NOMO-1 treated with dmso at 0.1 percent for 144 hours (cell line): ENCODE results near the gene CADPS.

Experiments used
- DNase-seq: peaks from one replicate; lab custom pipeline; 2025; ENCODE audit not compliant: unreplicated experiment; lab: John Stamatoyannopoulos, UW

Gene CADPS

DNA sequence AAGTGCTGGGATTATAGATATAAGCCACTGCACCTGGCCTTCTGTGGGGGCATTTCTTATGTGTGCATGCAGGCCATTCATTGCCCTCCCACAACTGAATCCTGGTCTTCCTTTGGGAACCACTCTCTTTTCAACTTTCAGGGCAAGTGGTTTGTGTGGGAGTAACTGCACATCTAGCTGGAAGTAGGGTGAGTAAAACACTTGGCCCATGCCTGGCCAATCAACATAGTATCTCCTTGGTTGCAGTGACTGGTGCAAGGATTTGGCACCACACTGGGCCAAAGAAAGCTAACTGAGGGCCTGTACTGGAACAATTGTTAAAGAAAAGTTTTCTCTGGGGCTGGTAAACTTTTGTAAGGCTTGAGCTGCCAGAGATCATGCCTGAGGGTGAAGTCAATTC lies 312.6 kb downstream of the CADPS start:
- DNase-seq, result no peak

GRCh38 chr3:62562017-62562416 lies 313.2 kb downstream of the CADPS start:
- DNase-seq, result no peak

DNA sequence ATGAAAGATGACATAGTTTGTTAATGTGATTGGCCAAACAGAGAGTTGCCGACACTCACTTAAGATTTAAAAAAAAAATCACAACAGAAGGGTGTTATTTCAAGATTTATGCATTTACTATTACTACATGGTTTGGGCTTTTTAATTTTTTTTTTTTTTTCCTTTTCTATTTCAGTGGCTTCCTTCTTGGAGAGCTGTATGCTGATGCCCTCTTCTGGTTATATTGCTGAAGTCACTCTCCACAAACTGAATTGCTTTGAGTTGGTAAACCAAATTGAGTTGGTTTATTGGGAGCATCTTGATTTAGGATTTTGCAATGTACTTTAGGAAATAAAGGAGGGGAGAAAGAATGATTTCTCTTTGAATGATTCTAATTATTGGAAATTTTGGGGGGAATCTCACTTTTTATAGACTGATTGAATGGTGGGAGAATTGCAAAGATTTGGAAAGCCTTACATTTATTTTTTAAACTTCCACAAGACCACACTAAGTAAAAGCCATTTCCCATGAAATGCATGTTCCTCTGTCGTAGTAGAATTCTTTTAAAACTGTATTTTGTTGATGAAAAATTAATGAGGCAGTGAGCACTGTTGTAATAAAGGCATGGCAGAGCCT lies 315.3 kb downstream of the CADPS start:
- DNase-seq, result no peak

DNA sequence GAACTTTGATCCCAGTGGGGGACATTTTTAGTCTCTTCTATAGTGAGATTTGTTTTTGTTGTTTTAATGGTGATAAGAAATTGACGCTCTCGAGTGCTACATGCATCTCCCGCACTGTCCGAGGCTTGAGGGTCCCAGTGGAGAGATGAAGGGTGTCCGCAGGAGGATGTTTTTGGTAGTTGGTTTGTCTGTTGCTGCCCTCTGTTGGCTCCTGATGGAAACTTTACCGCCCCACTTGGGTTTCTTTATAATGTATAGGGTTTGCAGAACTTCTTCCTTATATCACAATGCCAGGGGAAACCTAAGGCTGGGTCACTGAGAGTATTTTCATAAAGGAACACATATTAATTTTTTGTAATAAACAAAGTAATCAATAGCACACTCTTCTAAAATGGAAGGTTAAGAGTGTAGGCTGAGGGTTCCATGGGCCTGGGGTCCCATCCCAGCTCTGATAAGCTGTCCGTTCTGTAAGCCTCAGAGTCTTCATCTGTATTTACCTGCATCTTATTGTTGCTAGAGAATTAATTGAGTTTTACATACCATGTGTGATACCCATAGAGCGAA lies 316.6 kb downstream of the CADPS start:
- no peak for DNase-seq

DNA sequence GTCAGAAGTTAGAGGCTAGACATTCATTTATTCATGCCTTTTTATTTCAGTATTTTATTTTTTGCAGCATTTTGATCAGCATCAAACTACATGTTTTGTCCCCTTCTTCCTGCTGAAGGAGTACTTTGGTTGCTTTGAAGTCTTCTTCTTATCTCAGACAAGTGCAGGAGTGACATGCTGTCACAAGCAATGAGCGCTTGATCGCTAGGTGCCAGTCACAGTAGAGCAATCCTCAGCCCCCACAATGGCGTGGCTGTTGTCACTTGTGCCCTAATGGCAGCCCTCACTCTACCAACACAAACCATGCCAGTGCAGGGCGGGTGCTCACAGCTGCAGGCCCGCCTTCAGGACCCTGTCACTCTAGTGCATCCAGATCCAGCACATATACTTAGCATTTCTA lies 317.2 kb downstream of the CADPS start:
- DNase-seq, result no peak

GRCh38 chr3:62557450-62557849 lies 317.8 kb downstream of the CADPS start:
- no peak for DNase-seq

- no peak for DNase-seq
These were observed 318.9 kb downstream of the CADPS start for GRCh38 chr3:62556121-62556815.

GRCh38 chr3:62554264-62554799 lies 320.9 kb downstream of the CADPS start:
- no peak for DNase-seq

GRCh38 chr3:62553811-62554210 lies 321.4 kb downstream of the CADPS start:
- no peak for DNase-seq

GRCh38 chr3:62551556-62551955 lies 323.7 kb downstream of the CADPS start:
- no peak for DNase-seq

DNA sequence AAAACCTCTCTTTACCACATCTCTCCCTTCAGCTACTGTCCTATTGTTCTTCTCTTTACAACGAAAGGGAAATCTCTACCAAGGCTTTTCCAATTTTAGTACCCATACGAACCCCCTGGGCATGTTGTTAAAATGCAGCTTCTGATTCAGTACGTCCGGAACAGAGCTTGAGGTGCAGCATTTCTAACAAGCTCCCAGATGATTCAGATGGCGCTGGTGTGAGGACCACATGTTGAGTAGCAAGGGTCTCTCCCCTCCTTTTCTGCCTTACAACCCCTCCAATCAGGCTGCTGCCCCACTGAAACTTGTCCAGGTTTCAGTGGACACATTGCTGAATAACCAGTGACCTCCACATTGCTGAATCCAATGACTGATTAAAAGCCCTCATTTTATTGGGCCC lies 324.8 kb downstream of the CADPS start:
- DNase-seq, result no peak

- no peak for DNase-seq
These were observed 326.5 kb downstream of the CADPS start for GRCh38 chr3:62548528-62549205.

DNA sequence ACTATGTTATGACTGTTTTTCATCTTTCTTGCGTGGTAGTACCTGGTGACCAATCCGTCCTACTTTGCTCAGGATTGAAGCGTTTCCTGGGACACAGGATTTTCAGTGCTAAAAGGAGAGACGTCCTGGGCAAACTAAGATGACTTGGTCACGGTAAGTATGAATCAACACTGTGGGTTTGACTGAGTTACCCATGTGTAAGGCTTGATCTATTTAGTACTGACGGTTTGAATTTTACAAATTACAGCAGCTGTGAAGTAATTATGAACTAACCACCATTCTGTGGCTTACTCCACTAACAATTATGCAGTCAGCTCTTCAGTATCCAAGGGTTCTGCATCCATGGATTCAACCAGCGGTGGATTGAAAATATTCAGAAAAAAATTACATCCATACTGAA lies 328.9 kb downstream of the CADPS start:
- no peak for DNase-seq

- no peak for DNase-seq
These were observed 333.0 kb downstream of the CADPS start for GRCh38 chr3:62542185-62542584.

DNA sequence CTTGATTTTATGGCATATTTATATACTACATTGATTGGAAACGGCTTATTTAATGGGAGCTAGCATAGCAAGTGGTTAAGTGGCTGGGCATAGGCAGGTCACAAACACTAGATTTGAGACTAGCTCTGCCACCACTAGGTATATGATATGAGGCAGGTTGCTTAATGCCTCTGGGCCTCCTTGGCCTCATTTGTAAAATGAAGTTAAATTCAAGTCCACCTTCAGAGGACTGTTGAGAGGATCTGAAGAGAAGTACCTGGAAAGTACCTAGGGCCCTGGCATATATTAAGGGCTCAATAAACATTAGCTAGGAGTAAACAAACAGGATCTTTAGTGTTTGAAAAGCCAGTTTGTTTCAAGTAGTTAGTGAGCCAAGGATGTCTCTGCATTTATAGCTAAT lies 335.5 kb downstream of the CADPS start:
- DNase-seq, result no peak

DNA sequence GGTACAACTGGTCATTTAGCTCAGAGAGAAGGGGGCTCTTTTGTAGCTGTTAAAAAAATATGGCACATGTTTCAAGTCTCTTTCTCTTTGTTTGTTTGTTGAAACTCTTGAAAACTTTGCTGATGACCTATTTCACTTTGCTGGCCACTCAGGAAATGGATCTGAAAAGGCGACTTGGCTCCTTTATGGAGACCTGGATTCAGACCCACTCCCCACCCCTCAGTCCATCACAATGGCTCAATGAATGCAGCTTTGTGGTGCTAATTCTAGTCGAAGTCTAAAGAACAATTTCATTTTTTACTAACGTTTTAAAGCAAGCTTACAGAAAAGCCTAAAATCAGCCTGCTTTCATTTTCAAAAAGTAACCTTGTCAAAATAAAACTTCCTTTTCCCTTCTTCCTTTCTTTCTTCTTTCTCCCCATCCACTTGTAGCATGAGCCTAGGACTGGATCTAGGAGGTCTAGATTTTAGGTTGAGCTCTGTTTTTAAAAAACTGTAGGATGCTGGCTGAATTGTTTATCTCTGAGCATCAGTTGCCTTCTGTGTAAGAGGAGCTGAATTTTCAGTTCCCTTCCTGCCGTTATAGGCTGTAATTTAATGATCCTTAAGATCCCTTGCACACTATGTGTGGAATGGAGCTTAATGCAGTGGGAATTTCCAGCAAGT lies 336.4 kb downstream of the CADPS start:
- DNase-seq, result no peak

GRCh38 chr3:62534326-62534725 lies 340.9 kb downstream of the CADPS start:
- no peak for DNase-seq

DNA sequence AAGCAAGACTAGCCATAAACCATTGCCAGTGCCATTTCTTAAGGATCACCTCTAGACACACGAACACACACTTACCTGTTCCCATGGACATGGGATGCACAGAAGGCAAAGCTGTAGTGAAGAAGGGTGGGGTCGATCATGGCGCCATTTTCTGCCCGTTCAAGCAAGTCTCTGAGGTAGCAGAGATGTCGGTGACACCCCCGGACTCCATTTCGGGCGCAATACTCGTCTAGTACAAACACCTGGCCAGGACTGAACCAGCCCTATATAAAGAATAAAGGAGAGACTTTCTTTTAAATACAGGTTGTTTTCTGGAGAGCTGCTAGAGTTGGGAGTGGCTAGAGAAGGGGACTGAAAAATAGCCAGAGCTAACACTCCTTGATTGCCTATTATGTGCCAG lies 342.4 kb downstream of the CADPS start:
- no peak for DNase-seq

DNA sequence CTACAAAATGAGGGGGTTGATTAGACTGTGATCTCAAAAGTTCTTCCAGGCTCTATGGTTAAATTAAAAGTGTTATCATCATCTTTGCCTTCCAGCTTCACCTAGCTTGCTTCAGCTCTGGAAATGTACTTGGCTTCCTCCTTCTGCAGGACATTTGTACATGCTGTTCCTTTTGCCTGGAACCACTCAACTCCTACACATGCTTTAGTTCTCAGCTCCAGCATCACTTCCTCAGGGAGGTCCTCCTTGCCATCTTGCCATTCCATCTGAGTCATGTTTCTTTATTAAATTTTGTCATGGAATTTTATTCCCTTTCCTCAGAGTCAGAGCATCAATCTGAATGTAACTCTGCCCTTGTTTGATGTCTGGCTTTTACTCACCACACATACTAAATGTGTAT lies 343.2 kb downstream of the CADPS start:
- no peak for DNase-seq

GRCh38 chr3:62531493-62531892 lies 343.7 kb downstream of the CADPS start:
- DNase-seq, result no peak

DNA sequence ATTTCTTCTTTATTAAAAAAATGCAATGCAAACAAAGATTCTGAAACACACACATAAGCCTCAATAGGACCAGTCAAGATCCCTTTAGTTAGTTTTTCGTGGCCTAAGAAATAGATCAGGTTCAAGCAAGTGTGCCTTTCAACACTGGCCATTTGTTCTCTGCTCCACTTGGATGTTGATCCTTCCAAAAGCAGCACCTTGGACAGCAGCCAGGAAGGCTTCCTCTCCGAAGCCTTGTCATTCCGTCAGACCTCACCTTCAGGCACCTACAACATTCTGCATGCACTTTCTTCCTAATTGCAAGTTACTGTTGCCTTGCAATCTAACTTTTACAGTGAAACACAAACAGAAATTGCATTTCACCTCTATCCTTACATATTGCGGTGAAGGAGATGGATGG lies 346.0 kb downstream of the CADPS start:
- no peak for DNase-seq
